K562 (cell line): ENCODE measurements around the gene IDH2. TPM values are rescaled to one million over a fixed set of nuclear protein-coding genes. Genes with fewer than 3 reads are reported as not detected.

ENCODE experiments used
- ATAC-seq: fragments of 200-7000 bp; cut with Tn5 transposase; 3 replicates; pipeline ENCODE4 v1.9.1; 2020; ENCODE audit warnings: moderate library complexity
- BruUV-seq: library from RNA; stranded (reverse); fragments of 400-500 nt; replicated peaks from 2 replicates; lab custom pipeline; 2021; lab: Mats Ljungman, UMichigan
- CTCF ChIA-PET: fragments of 300-600 bp; formaldehyde crosslinking; extraction: SDS; loops from one replicate; lab custom pipeline; 2021; ENCODE audit warnings: low intra/inter-chr PET ratio; lab: Yijun Ruan, JAX
- POLR2A ChIA-PET: fragments of 300-600, 350-650 bp; sonication (Branson Sonifier 250); formaldehyde crosslinking; extraction: SDS; loops from one replicate; lab custom pipeline; 2021; ENCODE audit warnings: antibody characterized with exemption, inconsistent platforms; lab: Yijun Ruan, JAX
- DNase-seq, 4 experiments: peaks; one replicate each; pipeline versions ENCODE4 v3.0.0 to v3.0.0-alpha.2; 2011 to 2018; ENCODE audit warnings: low spot score in 3 of 4, mixed read lengths in 3 of 4; ENCODE audit errors: extremely low read depth in 1 of 4
- FAIRE-seq: peaks from 2 replicates; lab custom pipeline; 2011; peaks lifted over from hg19 to GRCh38; lab: Jason Lieb, UNC
- H2AFZ ChIP-seq: 2 replicates; pipeline ENCODE4 v1.6.0; 2011; ENCODE audit warnings: low read depth, low read length, control low read depth, inconsistent platforms
- H3K27ac ChIP-seq: fragments of 200-600 bp; 3 replicates; pipeline ENCODE4 v1.8.0; 2011; ENCODE audit warnings: low read depth, mild to moderate bottlenecking, control low read depth, inconsistent platforms, low read length, moderate library complexity, mixed read lengths; ENCODE audit errors: extremely low read depth
- H3K27me3 ChIP-seq, 2 experiments: fragments of 300-600 bp in 1 of 2; 2 replicates in 1 of 2; 3 replicates in 1 of 2; pipeline versions ENCODE4 v1.6.0 to v1.8.0; 2011; ENCODE audit warnings: inconsistent platforms in 2 of 2, low read length in 2 of 2, mild to moderate bottlenecking in 1 of 2, mixed read lengths in 1 of 2, moderate library complexity in 1 of 2; ENCODE audit not compliant: control insufficient read depth in 2 of 2, insufficient read depth in 2 of 2
- H3K36me3 ChIP-seq: fragments of 300-600 bp; 3 replicates; pipeline ENCODE4 v1.8.0; 2011; ENCODE audit warnings: mild to moderate bottlenecking, low read length, inconsistent platforms; ENCODE audit not compliant: control insufficient read depth, insufficient read depth
- H3K4me1 ChIP-seq, 2 experiments: fragments of 200-600 bp in 1 of 2; replicated peaks in 1 of 2; 2 replicates in 1 of 2; 3 replicates in 1 of 2; pipeline versions ENCODE4 v1.5.1 to v1.8.0; 2011; ENCODE audit warnings: inconsistent platforms in 2 of 2, low read length in 2 of 2, mild to moderate bottlenecking in 1 of 2, mixed read lengths in 1 of 2, moderate library complexity in 1 of 2; ENCODE audit not compliant: control insufficient read depth in 2 of 2, insufficient read depth in 2 of 2
- H3K4me2 ChIP-seq: 2 replicates; pipeline ENCODE4 v1.6.1; 2011; ENCODE audit warnings: low read length, control low read depth, inconsistent platforms, mixed read lengths; ENCODE audit not compliant: insufficient read depth
- H3K4me3 ChIP-seq: fragments of 200-600 bp; sonication (generic), shearing (Covaris generic); 2 replicates; pipeline ENCODE4 v1.5.1; 2016; ENCODE audit warnings: control low read depth, inconsistent platforms
- H3K79me2 ChIP-seq: fragments of 200-600 bp; 3 replicates; pipeline ENCODE4 v1.8.0; 2011; ENCODE audit warnings: low read length, inconsistent platforms; ENCODE audit not compliant: control insufficient read depth, insufficient read depth
- H3K9ac ChIP-seq, 2 experiments: 2 replicates each; pipeline versions ENCODE4 v1.6.0 to v1.6.1; 2011; ENCODE audit warnings: low read depth in 2 of 2, low read length in 2 of 2, control low read depth in 1 of 2, inconsistent platforms in 1 of 2, mild to moderate bottlenecking in 1 of 2, mixed read lengths in 1 of 2; ENCODE audit not compliant: insufficient read depth in 1 of 2
- H3K9me1 ChIP-seq: one replicate; pipeline ENCODE4 v1.6.0; 2011; ENCODE audit warnings: inconsistent platforms, mild to moderate bottlenecking, low read length, moderate library complexity; ENCODE audit not compliant: control insufficient read depth, insufficient read depth
- H3K9me3 ChIP-seq: replicated peaks from 2 replicates; pipeline ENCODE4 v1.5.1; 2011; ENCODE audit warnings: low read depth, low read length, inconsistent platforms; ENCODE audit not compliant: control insufficient read depth, insufficient read depth
- H4K20me1 ChIP-seq: replicated peaks from 2 replicates; pipeline ENCODE4 v1.6.1; 2011; ENCODE audit warnings: low read length, inconsistent platforms, mixed read lengths; ENCODE audit not compliant: control insufficient read depth, insufficient read depth
- DMBX1 ChIP-seq: fragments of 250-450 bp; sonication (Bioruptor Pico); IDR thresholded peaks from 2 replicates; pipeline ENCODE4 v1.8.0; 2022; ENCODE audit warnings: inconsistent platforms, mild to moderate bottlenecking, moderate library complexity, borderline replicate concordance
- FOXP1 ChIP-seq: sonication (generic); formaldehyde crosslinking; IDR thresholded peaks from 2 replicates; pipeline ENCODE4 v1.8.0; 2022; ENCODE audit warnings: mild to moderate bottlenecking, missing genetic modification reagents
- HOXB6 ChIP-seq: fragments of 250-450 bp; sonication (Bioruptor Pico); IDR thresholded peaks from 2 replicates; pipeline ENCODE4 v1.5.1; 2022; ENCODE audit warnings: mild to moderate bottlenecking, borderline replicate concordance
- MCM2 ChIP-seq: fragments of 450-650 bp; IDR thresholded peaks from 2 replicates; pipeline ENCODE4 v1.6.1; 2017; ENCODE audit warnings: low read depth, mild to moderate bottlenecking
- NCOR1 ChIP-seq: fragments of 450-650 bp; IDR thresholded peaks from 2 replicates; pipeline ENCODE4 v1.6.1; 2016; ENCODE audit warnings: mild to moderate bottlenecking, moderate library complexity
- NONO ChIP-seq, 2 experiments: fragments of 200-400 bp in 1 of 2; fragments of 450-650 bp in 1 of 2; formaldehyde crosslinking in 1 of 2; IDR thresholded peaks; 2 replicates each; pipeline ENCODE4 v1.6.1; 2017; ENCODE audit warnings: low read depth in 2 of 2, mild to moderate bottlenecking in 2 of 2, moderate library complexity in 2 of 2, low read length in 1 of 2
- ZNF253 ChIP-seq: fragments of 250-450 bp; sonication (Bioruptor Pico); conservative IDR thresholded peaks from 2 replicates; pipeline ENCODE4 v1.6.1; 2021; ENCODE audit warnings: mild to moderate bottlenecking
- ZNF431 ChIP-seq: sonication (generic); formaldehyde crosslinking; IDR thresholded peaks from 2 replicates; pipeline ENCODE4 v1.8.0; 2022; ENCODE audit warnings: mild to moderate bottlenecking, missing genetic modification reagents
- WGBS: fragments of 100-300 bp; shearing (Covaris generic); methylation state at CpG from one replicate; pipeline ENCODE4 v1.1.6; 2016; ENCODE audit warnings: low coverage, mixed read lengths; ENCODE audit not compliant: insufficient coverage; ENCODE audit errors: missing lambda C conversion rate; 5-methylcytosine and 5-hydroxymethylcytosine counted together
- in situ Hi-C: fragments of 300-500 bp; cut with MboI; formaldehyde crosslinking; loops from 4 replicates; pipeline ENCODE4 v1.15.0; 2018; ENCODE audit warnings: inconsistent platforms, mixed read lengths
- intact Hi-C: fragments of 100-400 bp; cut with micrococcal nuclease; formaldehyde crosslinking; loops from 2 replicates; pipeline ENCODE4 v1.14.2; 2022
- polyA plus RNA-seq, 8 experiments: library from polyadenylated mRNA; depleted of rRNA in 4 of 8; stranded (reverse) in 5 of 8; unstranded in 3 of 8; fragments of >200 nt; fragmentation: Nextera tagmentation in 2 of 8; fragmentation: Illumina TruSeq in 1 of 8; extraction: Ambion mirVana in 2 of 8; extraction: Trizol in 1 of 8; gene quantifications; 2 replicates each; pipeline versions ENCODE4 v1.2.1 to v1.2.3, GENCODE V29; 2011 to 2014; ENCODE audit warnings: inconsistent platforms in 1 of 8, missing spikeins in 1 of 8
- total RNA-seq, 7 experiments: library from RNA; depleted of rRNA in 6 of 7; stranded (reverse); fragments of >200 nt in 6 of 7; fragmentation: Illumina TruSeq in 2 of 7; extraction: Trizol in 2 of 7; gene quantifications; 2 replicates each; pipeline versions ENCODE4 v1.2.1 to v1.2.3, GENCODE V29; 2011 to 2021; ENCODE audit warnings: low replicate concordance in 1 of 7
- TF ChIP-seq, protein P1 (sequence below), 2 experiments: fragments of 450-650 bp in 1 of 2; sonication (generic) in 1 of 2; formaldehyde crosslinking in 1 of 2; IDR thresholded peaks; 2 replicates each; pipeline versions ENCODE4 v1.7.1 to v1.9.0; 2016 to 2022; ENCODE audit warnings: inconsistent platforms in 1 of 2, mild to moderate bottlenecking in 1 of 2, missing genetic modification reagents in 1 of 2

The IDH2 gene
- total and polyA plus RNA-seq, 9 of the 15 experiments (the other 6 are each of a cell fraction or from before 2014, with no cell fraction given): 0.70 to 99.9 (median 59.2) TPM

DNA sequence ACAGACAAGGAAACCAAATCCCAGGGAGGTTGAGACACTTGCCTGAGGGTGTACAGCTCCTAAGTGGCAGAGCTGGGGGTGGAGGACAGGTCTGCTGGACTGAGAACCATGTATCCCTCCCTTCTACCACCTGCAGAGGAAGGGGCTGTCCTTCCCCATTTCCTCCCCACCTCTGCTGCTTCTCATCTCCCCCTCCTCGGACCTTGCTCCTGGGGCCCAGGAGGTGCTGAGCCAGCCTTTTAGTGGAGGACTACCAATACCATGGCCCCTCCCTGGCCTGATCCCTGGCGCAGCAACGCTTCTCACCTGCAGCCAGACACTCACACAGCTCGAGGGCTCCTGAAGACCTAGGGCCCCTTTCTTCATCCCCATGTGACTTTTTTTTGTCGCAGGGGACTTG lies 50.4 kb downstream of the IDH2 start:
- no peaks in the 10 kb centered on the region for H3K36me3 ChIP-seq
- FAIRE-seq (no peak), ATAC-seq (no peak), DNase-seq (no peak)
- no peak overlapping the region for H3K27ac ChIP-seq
- no peak overlapping the region for H3K4me2 ChIP-seq
- in situ Hi-C loops (no loop called here), intact Hi-C loops (loop anchor here (5.0 kb wide), 1 partner anchor 40 kb away; no protein-coding TSS in a partner anchor)
- no peak overlapping the region for H3K4me3 ChIP-seq
- H3K9ac ChIP-seq: no peak overlapping the region
- CTCF ChIA-PET: no interaction called here
- POLR2A ChIA-PET: no interaction called here
- H3K79me2 ChIP-seq: no peaks in the 10 kb centered on the region
- no TSS peak for BruUV-seq
- WGBS: 53% methylated on average over 5 of the region's 5 CpGs
- H3K9me3 ChIP-seq: no peaks in the 10 kb centered on the region
- peaks cover 14 to 20% of the 10 kb centered on the region in 2 experiments; a peak in 4 of 5 replicates for H3K4me1 ChIP-seq
- no peak overlapping the region for H2AFZ ChIP-seq
- TF ChIP-seq NONO (IDR thresholded peaks at IDR 0.05; ENCODE audit: low read depth in 2 of 2, low read length in 1 of 2) (no peak), ZNF431 (no peak), ZNF253 (CRISPR knock-in tag) (no peak), NCOR1 (no peak), DMBX1 (CRISPR knock-in tag) (no peak), MCM2 (no peak), HOXB6 (CRISPR knock-in tag) (no peak), FOXP1 (no peak)
- TF ChIP-seq, protein P1, sequence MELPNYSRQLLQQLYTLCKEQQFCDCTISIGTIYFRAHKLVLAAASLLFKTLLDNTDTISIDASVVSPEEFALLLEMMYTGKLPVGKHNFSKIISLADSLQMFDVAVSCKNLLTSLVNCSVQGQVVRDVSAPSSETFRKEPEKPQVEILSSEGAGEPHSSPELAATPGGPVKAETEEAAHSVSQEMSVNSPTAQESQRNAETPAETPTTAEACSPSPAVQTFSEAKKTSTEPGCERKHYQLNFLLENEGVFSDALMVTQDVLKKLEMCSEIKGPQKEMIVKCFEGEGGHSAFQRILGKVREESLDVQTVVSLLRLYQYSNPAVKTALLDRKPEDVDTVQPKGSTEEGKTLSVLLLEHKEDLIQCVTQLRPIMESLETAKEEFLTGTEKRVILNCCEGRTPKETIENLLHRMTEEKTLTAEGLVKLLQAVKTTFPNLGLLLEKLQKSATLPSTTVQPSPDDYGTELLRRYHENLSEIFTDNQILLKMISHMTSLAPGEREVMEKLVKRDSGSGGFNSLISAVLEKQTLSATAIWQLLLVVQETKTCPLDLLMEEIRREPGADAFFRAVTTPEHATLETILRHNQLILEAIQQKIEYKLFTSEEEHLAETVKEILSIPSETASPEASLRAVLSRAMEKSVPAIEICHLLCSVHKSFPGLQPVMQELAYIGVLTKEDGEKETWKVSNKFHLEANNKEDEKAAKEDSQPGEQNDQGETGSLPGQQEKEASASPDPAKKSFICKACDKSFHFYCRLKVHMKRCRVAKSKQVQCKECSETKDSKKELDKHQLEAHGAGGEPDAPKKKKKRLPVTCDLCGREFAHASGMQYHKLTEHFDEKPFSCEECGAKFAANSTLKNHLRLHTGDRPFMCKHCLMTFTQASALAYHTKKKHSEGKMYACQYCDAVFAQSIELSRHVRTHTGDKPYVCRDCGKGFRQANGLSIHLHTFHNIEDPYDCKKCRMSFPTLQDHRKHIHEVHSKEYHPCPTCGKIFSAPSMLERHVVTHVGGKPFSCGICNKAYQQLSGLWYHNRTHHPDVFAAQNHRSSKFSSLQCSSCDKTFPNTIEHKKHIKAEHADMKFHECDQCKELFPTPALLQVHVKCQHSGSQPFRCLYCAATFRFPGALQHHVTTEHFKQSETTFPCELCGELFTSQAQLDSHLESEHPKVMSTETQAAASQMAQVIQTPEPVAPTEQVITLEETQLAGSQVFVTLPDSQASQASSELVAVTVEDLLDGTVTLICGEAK (IDR thresholded peaks at IDR 0.05): no peak
- TF ChIP-seq, protein P1 (CRISPR knock-in tag; IDR thresholded peaks at IDR 0.05): no peak
- H3K27me3 ChIP-seq: no peaks in the 10 kb centered on the region
- H3K9me1 ChIP-seq: no peaks in the 10 kb centered on the region
- H4K20me1 ChIP-seq: peaks cover 7% of the 10 kb centered on the region; the same call in 1 of the 2 replicates
